Sigmoid colon (tissue), 7 donors: ENCODE measurements around the gene PANX1. TPM values are rescaled to one million over a fixed set of nuclear protein-coding genes. Genes with fewer than 3 reads are reported as not detected.

ENCODE experiments used
- polyA plus RNA-seq, 3 donors: library from polyadenylated mRNA; stranded (reverse); fragments of 200-250 nt; gene quantifications; one replicate each; pipeline ENCODE4 v1.2.3, GENCODE V29; 2013
- total RNA-seq, 4 donors: library from RNA; depleted of rRNA; stranded (reverse); fragments of >200 nt; gene quantifications; one replicate each; pipeline ENCODE4 v1.1.0, GENCODE V29; 2016
- donor health status: healthy with polysubstance abuse.
- donor health status: Bipolar disorder and iron deficiency.
- donor health status: healthy.

The PANX1 gene
- total and polyA plus RNA-seq, 7 donors, result 1.2 to 35.7 (median 21.6) TPM

Other genes starting within 250 kb of the PANX1 start
- not detected for gene HEPHL1, start 107.5 kb upstream of the PANX1 start, total RNA-seq
- gene HEPHL1, start 107.5 kb upstream of the PANX1 start, polyA plus RNA-seq, result not detected
- not detected for gene IZUMO1R, start 175.7 kb downstream of the PANX1 start, total RNA-seq
- gene IZUMO1R, start 175.7 kb downstream of the PANX1 start, polyA plus RNA-seq, result not detected